A673 (cell line): ENCODE results near the gene LRRC38. TPM values are rescaled to one million over a fixed set of nuclear protein-coding genes. Genes with fewer than 3 reads are reported as not detected.

ENCODE experiments used
- BruUV-seq: library from RNA; stranded (reverse); fragments of 400-500 nt; replicated peaks from 2 replicates; lab custom pipeline; 2021; lab: Mats Ljungman, UMichigan
- CTCF ChIA-PET: fragments of 300-600 bp; sonication (Branson Sonifier 250); formaldehyde crosslinking; loops from one replicate; lab custom pipeline; 2022; ENCODE audit warnings: antibody characterized with exemption; lab: Charles Lee
- POLR2A ChIA-PET: fragments of 300-600 bp; sonication (Branson Sonifier 250); formaldehyde crosslinking; loops from one replicate; lab custom pipeline; 2022; ENCODE audit warnings: antibody characterized with exemption; ENCODE audit not compliant: low non-redundant PET; lab: Charles Lee
- DNase-seq: peaks from one replicate; pipeline ENCODE4 v3.0.0-alpha.2; 2015; ENCODE audit warnings: low spot score
- H3K27ac ChIP-seq: fragments of 200-600 bp; sonication (generic); 2 replicates; pipeline ENCODE4 v1.5.1; 2016; ENCODE audit warnings: mixed run types, low read depth, mild to moderate bottlenecking, mixed read lengths, antibody characterized with exemption, low read length; ENCODE audit not compliant: poor library complexity, severe bottlenecking
- H3K27me3 ChIP-seq: fragments of 200-600 bp; sonication (generic); replicated peaks from 2 replicates; pipeline ENCODE4 v1.6.1; 2017; ENCODE audit warnings: mixed run types, low read depth, mild to moderate bottlenecking, mixed read lengths, antibody characterized with exemption, low read length; ENCODE audit not compliant: insufficient read depth, poor library complexity
- H3K36me3 ChIP-seq: fragments of 200-600 bp; sonication (generic); 2 replicates; pipeline ENCODE4 v1.6.1; 2016; ENCODE audit warnings: mixed run types, mild to moderate bottlenecking, mixed read lengths, antibody characterized with exemption, low read length; ENCODE audit not compliant: insufficient read depth, poor library complexity, severe bottlenecking
- H3K4me1 ChIP-seq: fragments of 200-600 bp; sonication (generic); 2 replicates; pipeline ENCODE4 v1.6.1; 2017; ENCODE audit warnings: mixed run types, mild to moderate bottlenecking, mixed read lengths, antibody characterized with exemption, low read length; ENCODE audit not compliant: insufficient read depth, poor library complexity, severe bottlenecking
- H3K4me3 ChIP-seq: fragments of 200-600 bp; sonication (generic); 2 replicates; pipeline ENCODE4 v1.5.1; 2016; ENCODE audit warnings: low read depth, mixed run types, mild to moderate bottlenecking, mixed read lengths, low read length; ENCODE audit not compliant: poor library complexity, severe bottlenecking
- H3K9me3 ChIP-seq: fragments of 200-600 bp; sonication (generic); 2 replicates; pipeline ENCODE4 v1.6.1; 2016; ENCODE audit warnings: mixed run types, low read depth, mild to moderate bottlenecking, mixed read lengths, antibody characterized with exemption, low read length; ENCODE audit not compliant: poor library complexity, severe bottlenecking
- CTCF ChIP-seq: fragments of 300-800, 200-600 bp; sonication (generic); conservative IDR thresholded peaks from 2 replicates; pipeline ENCODE4 v1.5.1; 2017; ENCODE audit warnings: low read depth, mild to moderate bottlenecking, antibody characterized with exemption, low read length, moderate library complexity, mixed read lengths
- EZH2 ChIP-seq: fragments of 200-600 bp; sonication (generic); IDR thresholded peaks from 2 replicates; pipeline ENCODE4 v1.6.1; 2017; ENCODE audit warnings: borderline replicate concordance, low read depth, mild to moderate bottlenecking, mixed read lengths, antibody characterized with exemption, low read length; ENCODE audit not compliant: poor library complexity, severe bottlenecking
- intact Hi-C: fragments of 100-400 bp; cut with micrococcal nuclease; formaldehyde crosslinking; loops from one replicate; pipeline ENCODE4 v1.10.0; 2022; ENCODE audit not compliant: unreplicated experiment
- total RNA-seq: library from RNA; stranded (reverse); gene quantifications from 2 replicates; pipeline ENCODE4 v1.2.3, GENCODE V29; 2021

LRRC38 gene
- total RNA-seq, 1 experiment from 2014 or later = not detected

DNA sequence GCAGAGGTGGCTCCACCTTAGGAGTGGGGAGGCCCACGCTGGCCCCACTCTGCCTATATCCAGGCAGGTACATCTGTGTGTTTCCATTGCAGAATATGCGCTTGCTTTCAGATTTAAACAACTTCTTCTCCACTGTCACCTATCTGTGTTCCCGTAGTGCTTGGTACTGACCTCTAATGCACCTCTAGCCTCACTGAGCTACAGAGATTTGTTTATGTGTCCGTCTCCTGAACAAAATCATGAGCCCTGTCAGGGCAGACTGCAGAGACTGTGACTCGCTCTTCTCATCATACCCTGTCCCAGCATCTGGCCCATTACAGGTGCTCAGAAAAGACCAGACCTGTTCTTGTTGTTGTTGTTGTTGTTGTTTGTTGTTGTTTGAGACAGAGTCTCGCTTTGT is 14.5 kb upstream of the LRRC38 start:
- Histone ChIP-seq H3K27ac (no peak overlapping the region), H3K4me1 (no peaks in the 10 kb centered on the region), H3K4me3 (no peak overlapping the region), H3K9me3 (peaks cover 3% of the 10 kb centered on the region), H3K36me3 (no peaks in the 10 kb centered on the region), H3K27me3 (no peaks in the 10 kb centered on the region)
- no TSS peak for BruUV-seq
- TF ChIP-seq EZH2 (no peak), CTCF (no peak)
- POLR2A ChIA-PET = no interaction called here
- CTCF ChIA-PET = no interaction called here
- DNase-seq = no peak
- intact Hi-C loops = no loop called here

DNA sequence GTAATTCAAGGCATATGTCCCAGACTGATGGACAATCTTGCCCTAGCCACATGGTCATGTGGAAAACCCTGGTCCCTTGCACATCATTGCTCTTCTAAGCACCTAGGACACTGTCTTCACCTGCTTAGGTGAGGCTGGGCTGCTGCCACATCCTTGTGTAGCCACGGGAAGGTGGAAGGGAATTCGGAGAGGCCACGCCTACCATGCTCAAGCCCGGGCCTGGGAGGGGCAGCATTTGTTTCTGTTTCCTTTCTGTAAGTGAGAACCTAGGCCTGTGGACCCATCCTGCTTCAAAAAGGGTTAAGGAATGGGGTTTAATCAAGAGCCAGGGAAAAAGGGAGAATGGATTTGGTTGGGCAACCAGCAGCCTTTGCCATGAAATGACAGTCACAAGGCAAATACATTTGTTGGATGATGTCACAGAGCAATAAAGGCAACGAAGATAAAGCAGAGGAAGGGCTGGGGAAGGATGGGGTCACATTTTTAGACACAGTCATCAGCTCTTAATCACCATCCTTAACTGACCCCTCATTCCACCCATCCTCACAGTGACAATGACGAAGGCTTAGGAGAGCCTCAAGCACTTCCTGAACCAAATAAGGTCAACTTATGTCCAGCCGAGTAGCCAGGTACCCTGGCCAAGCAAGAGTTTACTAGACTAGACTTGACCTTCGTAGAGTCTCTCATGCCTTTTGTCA is 10.1 kb upstream of the LRRC38 start:
- intact Hi-C loops = no loop called here
- no peak for TF ChIP-seq CTCF
- TF ChIP-seq EZH2 = no peak
- peaks cover 3% of the 10 kb centered on the region for H3K9me3 ChIP-seq
- CTCF ChIA-PET = no interaction called here
- no peaks in the 10 kb centered on the region for H3K36me3 ChIP-seq
- no TSS peak for BruUV-seq
- POLR2A ChIA-PET = no interaction called here
- DNase-seq = no peak
- H3K27me3 ChIP-seq = no peaks in the 10 kb centered on the region
- no peak overlapping the region for H3K4me3 ChIP-seq
- no peak overlapping the region for H3K27ac ChIP-seq
- no peaks in the 10 kb centered on the region for H3K4me1 ChIP-seq

DNA sequence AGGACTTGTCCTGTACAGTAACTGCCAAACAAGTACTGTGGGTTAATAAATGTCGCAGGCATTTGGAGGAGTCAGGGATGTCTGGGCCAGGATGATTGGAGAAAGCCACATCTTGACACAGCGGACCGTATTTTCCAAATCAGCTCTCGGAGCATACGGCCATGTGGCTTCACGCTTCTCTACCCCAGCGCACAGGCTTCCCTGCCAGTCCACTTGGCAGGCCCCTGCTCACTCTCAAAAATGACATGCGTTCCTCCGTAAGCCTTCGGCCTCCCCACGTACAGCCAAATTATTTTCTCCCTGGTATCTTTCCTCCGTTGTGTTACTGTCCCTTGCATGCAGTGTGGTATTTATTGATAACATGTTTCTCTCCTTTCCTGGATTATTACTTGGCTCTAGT is 7.2 kb upstream of the LRRC38 start:
- Histone ChIP-seq H3K4me1 (no peaks in the 10 kb centered on the region), H3K9me3 (peaks cover under 1% of the 10 kb centered on the region), H3K36me3 (no peaks in the 10 kb centered on the region), H3K27ac (no peak overlapping the region), H3K4me3 (no peak overlapping the region), H3K27me3 (peaks cover 9% of the 10 kb centered on the region)
- no TSS peak for BruUV-seq
- no peak for DNase-seq
- ChIA-PET CTCF (no interaction called here), POLR2A (no interaction called here)
- TF ChIP-seq EZH2 (no peak), CTCF (no peak)
- intact Hi-C loops = no loop called here
